ENCODE measurements around the gene SORBS2. TPM values are rescaled to one million over a fixed set of nuclear protein-coding genes. Genes with fewer than 3 reads are reported as not detected.
A peak's percentile ranks its signal among the peaks of the same experiment; 100 is the strongest.

The SORBS2 gene
- total and polyA plus RNA-seq, 3 donors from 2014 or later: 20.2 to 47.7 (median 26.0) TPM

DNA sequence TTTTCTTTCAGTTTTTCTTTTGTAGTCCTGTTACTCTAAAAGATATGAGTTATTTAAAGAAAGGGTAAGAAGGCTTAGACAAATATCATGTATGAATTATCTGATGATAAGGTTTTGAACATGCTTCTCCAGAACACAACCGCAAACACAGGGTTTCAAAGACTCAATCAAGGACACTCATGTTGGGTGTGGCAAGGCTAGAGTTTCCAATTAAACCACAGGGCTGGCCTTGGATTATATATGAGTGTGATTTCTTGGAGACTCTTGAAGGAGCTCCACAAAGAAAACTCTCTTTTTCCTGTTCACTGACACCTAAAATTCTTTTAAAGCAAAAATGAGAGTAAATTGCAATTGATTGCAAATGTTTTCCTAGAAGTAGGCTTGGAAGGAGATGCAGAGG is 166.6 kb downstream of the SORBS2 start:
- 85 to 96% methylated on average over 1 of the region's 1 CpG for WGBS, 2 donors
- no peaks in the 10 kb centered on the region for H3K9me3 ChIP-seq
- intact Hi-C loops (cut with DNase I; ENCODE audit: low total_unique reads): loop anchor here (10.0 kb wide), 1 partner anchor 389 kb away; no protein-coding TSS in a partner anchor
- H3K27ac ChIP-seq: no peak overlapping the region
- no peaks in the 10 kb centered on the region for H3K4me1 ChIP-seq
- DNase-seq: no peak
- H3K4me3 ChIP-seq: no peak overlapping the region
- H3K36me3 ChIP-seq (ENCODE audit: low read depth, missing control alignments): no peaks in the 10 kb centered on the region
- TF ChIP-seq POLR2A (IDR thresholded peaks at IDR 0.05): no peak
- TF ChIP-seq, protein P1, sequence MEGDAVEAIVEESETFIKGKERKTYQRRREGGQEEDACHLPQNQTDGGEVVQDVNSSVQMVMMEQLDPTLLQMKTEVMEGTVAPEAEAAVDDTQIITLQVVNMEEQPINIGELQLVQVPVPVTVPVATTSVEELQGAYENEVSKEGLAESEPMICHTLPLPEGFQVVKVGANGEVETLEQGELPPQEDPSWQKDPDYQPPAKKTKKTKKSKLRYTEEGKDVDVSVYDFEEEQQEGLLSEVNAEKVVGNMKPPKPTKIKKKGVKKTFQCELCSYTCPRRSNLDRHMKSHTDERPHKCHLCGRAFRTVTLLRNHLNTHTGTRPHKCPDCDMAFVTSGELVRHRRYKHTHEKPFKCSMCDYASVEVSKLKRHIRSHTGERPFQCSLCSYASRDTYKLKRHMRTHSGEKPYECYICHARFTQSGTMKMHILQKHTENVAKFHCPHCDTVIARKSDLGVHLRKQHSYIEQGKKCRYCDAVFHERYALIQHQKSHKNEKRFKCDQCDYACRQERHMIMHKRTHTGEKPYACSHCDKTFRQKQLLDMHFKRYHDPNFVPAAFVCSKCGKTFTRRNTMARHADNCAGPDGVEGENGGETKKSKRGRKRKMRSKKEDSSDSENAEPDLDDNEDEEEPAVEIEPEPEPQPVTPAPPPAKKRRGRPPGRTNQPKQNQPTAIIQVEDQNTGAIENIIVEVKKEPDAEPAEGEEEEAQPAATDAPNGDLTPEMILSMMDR (IDR thresholded peaks at IDR 0.05): no peak
- no peaks in the 10 kb centered on the region for H3K27me3 ChIP-seq

DNA sequence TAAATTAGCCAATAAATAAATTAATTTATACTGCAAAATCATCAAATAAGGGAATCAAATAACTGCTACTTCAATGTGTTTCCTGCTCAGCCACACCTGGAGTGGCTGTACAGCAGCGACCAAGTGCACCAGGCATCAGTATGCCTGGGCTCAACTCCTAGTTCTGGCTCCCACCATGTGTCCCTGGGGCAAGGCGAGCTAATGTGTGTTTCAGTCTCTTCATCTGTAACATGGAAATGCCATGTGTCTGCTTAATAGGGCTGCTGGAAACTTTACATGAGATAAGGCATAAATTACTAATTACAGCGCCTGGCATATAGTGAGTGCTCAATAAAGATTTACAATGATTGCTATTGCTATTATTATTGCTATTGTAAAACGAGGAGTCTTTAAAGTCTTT is 167.6 kb downstream of the SORBS2 start:
- H3K4me3 ChIP-seq: no peak overlapping the region
- TF ChIP-seq, protein P1 (IDR thresholded peaks at IDR 0.05): no peak
- TF ChIP-seq POLR2A (IDR thresholded peaks at IDR 0.05): no peak
- H3K4me1 ChIP-seq: no peaks in the 10 kb centered on the region
- 86 to 91% methylated on average over 4 of the region's 4 CpGs for WGBS, 2 donors
- no peak overlapping the region for H3K27ac ChIP-seq
- intact Hi-C loops (cut with DNase I; ENCODE audit: low total_unique reads): loop anchor here (10.0 kb wide), 1 partner anchor 390 kb away; no protein-coding TSS in a partner anchor
- H3K9me3 ChIP-seq: no peaks in the 10 kb centered on the region
- DNase-seq: no peak
- H3K36me3 ChIP-seq (ENCODE audit: low read depth, missing control alignments): no peaks in the 10 kb centered on the region
- no peaks in the 10 kb centered on the region for H3K27me3 ChIP-seq

DNA sequence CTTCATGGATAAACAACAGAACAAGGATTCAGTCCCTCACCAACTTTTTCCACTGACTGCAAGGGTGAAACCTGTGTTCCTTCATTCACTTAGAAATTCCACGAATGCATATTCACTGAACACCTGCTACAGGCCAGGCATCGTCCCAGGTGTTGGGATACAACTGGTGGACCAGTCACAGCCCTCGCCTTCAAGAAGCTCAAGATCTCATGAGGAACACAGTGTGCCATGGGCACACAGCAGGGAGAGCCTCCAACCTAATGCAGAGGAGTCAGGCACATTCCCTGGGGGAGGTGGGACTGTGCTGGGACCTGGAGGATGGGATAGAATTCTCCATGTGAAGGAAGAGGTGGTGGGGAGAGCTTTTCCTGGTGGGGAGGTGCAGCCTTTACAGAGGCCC is 169.1 kb downstream of the SORBS2 start:
- TF ChIP-seq, protein P1 (IDR thresholded peaks at IDR 0.05): no peak
- no peak for TF ChIP-seq POLR2A (IDR thresholded peaks at IDR 0.05)
- Histone ChIP-seq H3K36me3 (ENCODE audit: low read depth, missing control alignments) (no peaks in the 10 kb centered on the region), H3K27me3 (no peaks in the 10 kb centered on the region), H3K4me3 (no peak overlapping the region), H3K27ac (no peak overlapping the region), H3K9me3 (no peaks in the 10 kb centered on the region), H3K4me1 (no peaks in the 10 kb centered on the region)
- 82 to 85% methylated on average over 3 of the region's 3 CpGs for WGBS, 2 donors
- no peak for DNase-seq
- intact Hi-C loops (cut with DNase I; ENCODE audit: low total_unique reads): loop anchor here (10.0 kb wide), 1 partner anchor 392 kb away; no protein-coding TSS in a partner anchor

DNA sequence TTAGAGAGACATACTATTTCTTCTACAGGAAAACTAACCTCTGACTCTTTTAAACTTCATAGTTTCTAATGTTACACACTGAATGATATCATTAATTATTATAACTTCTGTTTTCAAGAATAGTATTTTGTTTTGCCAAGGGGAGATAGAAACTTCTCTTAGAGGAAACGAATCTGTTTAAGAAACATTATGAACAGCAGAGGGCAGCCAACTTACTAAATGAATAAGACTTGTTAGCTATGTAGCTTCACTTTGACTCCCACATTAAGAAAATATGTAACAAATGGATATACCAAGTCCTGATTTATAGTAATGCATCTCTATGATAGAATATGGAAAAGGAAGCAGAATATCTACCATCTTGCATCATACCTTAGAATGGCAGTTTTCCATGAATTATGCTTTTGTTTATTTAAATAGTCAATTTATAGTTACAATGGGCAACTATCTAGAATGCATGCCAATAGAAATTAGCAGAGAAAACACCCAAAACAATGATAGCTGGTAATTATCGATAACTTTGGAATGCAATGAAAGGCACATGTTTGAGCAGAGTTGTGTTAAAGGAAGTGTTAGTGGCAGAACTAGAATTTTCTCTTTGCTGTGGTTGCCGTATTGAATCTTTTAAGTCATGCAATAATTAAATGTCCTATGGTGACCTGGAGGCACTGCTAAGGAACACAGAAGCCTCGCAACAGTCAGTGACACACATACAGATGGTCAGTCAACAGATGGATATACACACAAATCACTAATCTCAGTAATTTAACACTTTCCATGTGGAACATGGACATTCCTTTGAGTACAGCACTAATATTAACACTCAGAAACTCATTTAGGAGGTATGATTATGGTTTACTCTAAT is 171.0 kb downstream of the SORBS2 start:
- 42 to 57% methylated on average over 4 of the region's 4 CpGs for WGBS, 2 donors
- H3K4me1 ChIP-seq: no peaks in the 10 kb centered on the region

More for the DNA sequence above, 171.0 kb downstream of the SORBS2 start:
- no peaks in the 10 kb centered on the region for H3K36me3 ChIP-seq (ENCODE audit: low read depth, missing control alignments)
- H3K27me3 ChIP-seq: no peaks in the 10 kb centered on the region
- peak; percentile 32 for DNase-seq
- H3K4me3 ChIP-seq: no peak overlapping the region
- intact Hi-C loops (cut with DNase I; ENCODE audit: low total_unique reads): loop anchor here (10.0 kb wide), 1 partner anchor 394 kb away; no protein-coding TSS in a partner anchor
- no peak overlapping the region for H3K27ac ChIP-seq
- TF ChIP-seq POLR2A (IDR thresholded peaks at IDR 0.05): no peak
- TF ChIP-seq, protein P1 (IDR thresholded peaks at IDR 0.05): peak in 1 of 3 experiments; percentile 25
- H3K9me3 ChIP-seq: no peaks in the 10 kb centered on the region

Data from testis (tissue), 3 donors.